Uterus (tissue), 4 donors: ENCODE results near the gene TFDP3. TPM values are rescaled to one million over a fixed set of nuclear protein-coding genes. Genes with fewer than 3 reads are reported as not detected.

Source experiments
- DNase-seq, 2 donors: peaks; one replicate each; pipeline ENCODE4 v3.0.0-alpha.2; 2019 to 2020
- H3K27ac ChIP-seq, 2 donors: fragments of 200-600 bp; sonication (generic); 1 replicate in 1 of 2; 2 replicates in 1 of 2; pipeline ENCODE4 v1.5.1; 2016 to 2018
- H3K27me3 ChIP-seq, 2 donors: fragments of 200-600 bp; sonication (generic); one replicate each; pipeline ENCODE4 v1.5.1; 2018 to 2019; ENCODE audit warnings: control low read depth in 1 of 2
- H3K36me3 ChIP-seq, 2 donors: fragments of 200-600 bp; sonication (generic); one replicate each; pipeline ENCODE4 v1.5.1; 2019; ENCODE audit warnings: control low read depth in 1 of 2
- H3K4me1 ChIP-seq, 2 donors: fragments of 200-600 bp; sonication (generic); one replicate each; pipeline ENCODE4 v1.5.1; 2018 to 2019; ENCODE audit warnings: control low read depth in 1 of 2
- H3K4me3 ChIP-seq, 2 donors: fragments of 200-600 bp; sonication (generic); 1 replicate in 1 of 2; 2 replicates in 1 of 2; pipeline ENCODE4 v1.5.1; 2018 to 2019; ENCODE audit warnings: mild to moderate bottlenecking in 1 of 2
- H3K9me3 ChIP-seq, 2 donors: fragments of 200-600 bp; sonication (generic); one replicate each; pipeline ENCODE4 v1.5.1; 2019; ENCODE audit warnings: control low read depth in 1 of 2
- CTCF ChIP-seq, 4 experiments: fragments of 200-600 bp in 2 of 4; fragments of 450-650 bp in 2 of 4; sonication (generic) in 2 of 4; IDR thresholded peaks; one replicate each; pipeline ENCODE4 v1.5.1; 2016 to 2019; ENCODE audit warnings: antibody characterized with exemption in 4 of 4, mild to moderate bottlenecking in 2 of 4, moderate library complexity in 1 of 4
- POLR2A ChIP-seq, 2 donors: fragments of 450-650 bp; IDR thresholded peaks; one replicate each; pipeline ENCODE4 v1.6.1; 2016; ENCODE audit warnings: antibody characterized with exemption in 2 of 2, mild to moderate bottlenecking in 1 of 2, moderate library complexity in 1 of 2
- intact Hi-C: fragments of 100-400 bp; cut with DNase I; formaldehyde crosslinking; loops from one replicate; pipeline ENCODE4 v1.15.1; 2023; ENCODE audit warnings: low total_unique reads
- total RNA-seq, 4 donors: library from RNA; depleted of rRNA in 3 of 4; stranded (reverse); fragments of >200 nt in 3 of 4; gene quantifications; one replicate each; pipeline versions ENCODE4 v1.1.0 to v1.2.4, GENCODE V29; 2014 to 2023
- donor health status: DM: yes; HTN: yes; CAD: no.

TFDP3 gene
- total RNA-seq, 4 donors from 2014 or later, result not detected

DNA sequence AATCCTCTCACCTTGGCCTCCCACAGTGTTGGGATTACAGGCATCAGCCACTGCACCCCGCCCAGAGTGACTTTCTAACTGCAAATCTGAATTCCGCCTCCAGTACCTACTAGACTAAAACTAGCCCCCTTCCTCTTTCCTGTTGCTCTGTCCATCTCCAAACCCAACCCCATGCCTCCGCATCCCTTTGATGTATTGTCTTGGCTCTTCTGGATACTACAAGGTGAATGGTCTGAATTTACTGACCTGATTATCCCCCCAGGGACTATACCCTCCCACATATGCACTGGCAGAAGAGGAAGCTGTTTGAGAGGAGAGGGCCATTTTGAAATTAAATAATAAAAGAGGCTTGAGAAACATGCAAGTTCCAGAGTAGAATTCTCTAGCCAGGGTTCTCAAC, 17.7 kb upstream of the TFDP3 start:
- no peak for DNase-seq
- H3K36me3 ChIP-seq, result no peaks in the 10 kb centered on the region
- TF ChIP-seq POLR2A (IDR thresholded peaks at IDR 0.05) (no peak), CTCF (IDR thresholded peaks at IDR 0.05) (no peak)
- no peak overlapping the region for H3K27ac ChIP-seq
- no peak overlapping the region for H3K4me3 ChIP-seq
- no peaks in the 10 kb centered on the region for H3K9me3 ChIP-seq
- H3K27me3 ChIP-seq, result no peaks in the 10 kb centered on the region
- H3K4me1 ChIP-seq, result no peaks in the 10 kb centered on the region
- intact Hi-C loops, result no loop called here

- no peak overlapping the region for H3K27ac ChIP-seq
- no peak overlapping the region for H3K4me3 ChIP-seq
- TF ChIP-seq CTCF (IDR thresholded peaks at IDR 0.05), result no peak
- no peak for TF ChIP-seq POLR2A (IDR thresholded peaks at IDR 0.05)
- H3K36me3 ChIP-seq, result no peaks in the 10 kb centered on the region
- DNase-seq, result no peak
- intact Hi-C loops, result no loop called here
- no peaks in the 10 kb centered on the region for H3K9me3 ChIP-seq
- no peaks in the 10 kb centered on the region for H3K4me1 ChIP-seq
- no peaks in the 10 kb centered on the region for H3K27me3 ChIP-seq
Observed at GRCh38 chrX:133232331-133232730, 14.2 kb upstream of the TFDP3 start.

DNA sequence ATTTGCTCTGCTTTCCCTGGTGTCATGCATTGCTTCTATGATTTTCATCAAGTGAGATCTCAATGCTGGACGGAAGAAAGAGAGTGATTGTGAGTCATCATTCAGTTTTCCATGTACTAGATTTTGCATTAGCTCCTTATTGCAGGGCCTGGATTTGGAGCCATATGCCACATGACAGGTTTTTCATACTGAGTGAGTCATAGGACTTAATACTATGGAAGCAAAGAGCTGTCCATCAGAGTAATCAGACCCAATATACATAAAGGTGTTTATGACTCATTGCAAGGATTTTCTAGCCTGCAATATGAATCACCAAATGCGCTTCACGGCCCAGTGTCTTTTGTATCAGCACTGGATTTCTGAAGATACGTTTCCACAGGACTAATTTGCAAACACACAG, 11.2 kb upstream of the TFDP3 start:
- Histone ChIP-seq H3K27me3 (no peaks in the 10 kb centered on the region), H3K4me1 (no peaks in the 10 kb centered on the region), H3K4me3 (no peak overlapping the region), H3K9me3 (no peaks in the 10 kb centered on the region), H3K36me3 (no peaks in the 10 kb centered on the region), H3K27ac (no peak overlapping the region)
- no peak for TF ChIP-seq POLR2A (IDR thresholded peaks at IDR 0.05)
- no peak for TF ChIP-seq CTCF (IDR thresholded peaks at IDR 0.05)
- no peak for DNase-seq
- intact Hi-C loops, result no loop called here

DNA sequence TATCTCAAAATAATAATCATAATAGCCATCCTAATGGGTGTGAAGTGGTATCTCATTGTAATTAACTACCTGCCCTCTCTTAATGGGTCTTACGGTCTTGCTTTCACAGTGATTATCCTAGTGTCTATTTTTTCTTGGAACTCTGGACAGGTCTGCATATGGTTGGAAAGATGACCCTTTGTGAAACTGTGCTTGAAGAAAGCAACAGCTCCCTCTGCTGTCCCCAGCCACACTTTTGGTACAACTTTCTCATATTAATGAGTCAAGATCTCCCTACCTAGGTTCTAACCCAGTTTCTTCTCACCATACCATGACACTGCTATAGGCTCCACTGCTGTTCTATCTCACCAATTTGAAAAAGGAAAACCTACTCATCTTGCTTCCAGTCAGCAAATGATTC, 2.4 kb downstream of the TFDP3 start:
- TF ChIP-seq POLR2A (IDR thresholded peaks at IDR 0.05), result no peak
- no peak for TF ChIP-seq CTCF (IDR thresholded peaks at IDR 0.05)
- intact Hi-C loops, result no loop called here
- no peaks in the 10 kb centered on the region for H3K27me3 ChIP-seq
- no peak for DNase-seq
- H3K4me1 ChIP-seq, result no peaks in the 10 kb centered on the region
- H3K4me3 ChIP-seq, result no peak overlapping the region
- H3K9me3 ChIP-seq, result no peaks in the 10 kb centered on the region
- H3K36me3 ChIP-seq, result no peaks in the 10 kb centered on the region
- no peak overlapping the region for H3K27ac ChIP-seq

GRCh38 chrX:133215017-133215416, 3.1 kb downstream of the TFDP3 start:
- TF ChIP-seq CTCF (IDR thresholded peaks at IDR 0.05) (no peak), POLR2A (IDR thresholded peaks at IDR 0.05) (no peak)
- no peak overlapping the region for H3K27ac ChIP-seq
- no peaks in the 10 kb centered on the region for H3K4me1 ChIP-seq
- no peaks in the 10 kb centered on the region for H3K36me3 ChIP-seq
- intact Hi-C loops, result no loop called here
- DNase-seq, result no peak
- no peaks in the 10 kb centered on the region for H3K9me3 ChIP-seq
- no peaks in the 10 kb centered on the region for H3K27me3 ChIP-seq
- no peak overlapping the region for H3K4me3 ChIP-seq
